Natural killer cell (primary cell): ENCODE measurements around the gene DVL2. TPM values are rescaled to one million over a fixed set of nuclear protein-coding genes. Genes with fewer than 3 reads are reported as not detected.

ENCODE experiments used
- ATAC-seq, 3 donors: fragments of 150-1000 bp in 2 of 3; fragments of 200-7000 bp in 1 of 3; cut with Tn5 transposase; 1 replicate in 1 of 3; 2 replicates in 2 of 3; pipeline ENCODE4 v1.10.0; 2021; ENCODE audit warnings: mild to moderate bottlenecking in 2 of 3, moderate library complexity in 2 of 3
- DNase-seq, 2 donors: peaks; one replicate each; pipeline versions ENCODE4 v3.0.0 to v3.0.0-alpha.2; 2013 to 2021; ENCODE audit warnings: mixed read lengths in 1 of 2
- H3K27ac ChIP-seq: one replicate; pipeline ENCODE4 v1.5.1; 2013; ENCODE audit warnings: mild to moderate bottlenecking, low read length
- H3K27me3 ChIP-seq: one replicate; pipeline ENCODE4 v1.6.1; 2013; ENCODE audit warnings: low read length; ENCODE audit not compliant: control insufficient read depth, insufficient read depth
- H3K36me3 ChIP-seq: one replicate; pipeline ENCODE4 v1.6.1; 2013; ENCODE audit warnings: low read length; ENCODE audit not compliant: control insufficient read depth, insufficient read depth
- H3K4me1 ChIP-seq: one replicate; pipeline ENCODE4 v1.6.1; 2013; ENCODE audit warnings: low read length; ENCODE audit not compliant: control insufficient read depth, insufficient read depth
- H3K4me3 ChIP-seq: one replicate; pipeline ENCODE4 v1.5.1; 2013; ENCODE audit warnings: low read length
- H3K9me3 ChIP-seq: one replicate; pipeline ENCODE4 v1.6.1; 2013; ENCODE audit warnings: low read length; ENCODE audit not compliant: control insufficient read depth, insufficient read depth
- H3K27ac Mint-ChIP-seq, 2 donors: one replicate each; pipeline ENCODE4 v1.8.0; 2022; ENCODE audit warnings: mild to moderate bottlenecking in 2 of 2, mixed read lengths in 2 of 2, moderate library complexity in 1 of 2
- H3K27me3 Mint-ChIP-seq, 2 donors: one replicate each; pipeline ENCODE4 v1.8.0; 2022; ENCODE audit warnings: low read depth in 2 of 2, mixed read lengths in 2 of 2
- H3K36me3 Mint-ChIP-seq: one replicate; pipeline ENCODE4 v1.8.0; 2022; ENCODE audit warnings: mixed read lengths
- H3K4me1 Mint-ChIP-seq, 2 donors: one replicate each; pipeline ENCODE4 v1.8.0; 2022; ENCODE audit warnings: mixed read lengths in 2 of 2
- H3K4me3 Mint-ChIP-seq: one replicate; pipeline ENCODE4 v1.8.0; 2022; ENCODE audit warnings: mild to moderate bottlenecking, moderate library complexity, mixed read lengths
- H3K9me3 Mint-ChIP-seq, 2 donors: one replicate each; pipeline ENCODE4 v1.8.0; 2022; ENCODE audit warnings: mixed read lengths in 2 of 2
- WGBS: methylation state at CpG from one replicate; pipeline ENCODE4 v1.1.7; 2013; ENCODE audit warnings: missing lambda C conversion rate; ENCODE audit not compliant: insufficient coverage; 5-methylcytosine and 5-hydroxymethylcytosine counted together
- intact Hi-C: fragments of 100-400 bp; cut with micrococcal nuclease; formaldehyde crosslinking; loops from one replicate; pipeline ENCODE4 v1.14.2; 2022
- total RNA-seq, 4 donors: library from RNA; stranded (reverse); fragments of 120-200 nt in 1 of 4; gene quantifications; one replicate each; pipeline versions ENCODE4 v1.2.3 to v1.2.4, GENCODE V29; 2013 to 2022
- TF ChIP-seq, protein P1 (sequence below): fragments of 200-600 bp; IDR thresholded peaks from one replicate; pipeline ENCODE4 v1.8.0; 2022; ENCODE audit warnings: antibody characterized with exemption

The DVL2 gene
- total RNA-seq, 3 donors from 2014 or later (not counting 1 experiment from before 2014, with no cell fraction given), result 46.5 to 66.6 (median 61.5) TPM

DNA sequence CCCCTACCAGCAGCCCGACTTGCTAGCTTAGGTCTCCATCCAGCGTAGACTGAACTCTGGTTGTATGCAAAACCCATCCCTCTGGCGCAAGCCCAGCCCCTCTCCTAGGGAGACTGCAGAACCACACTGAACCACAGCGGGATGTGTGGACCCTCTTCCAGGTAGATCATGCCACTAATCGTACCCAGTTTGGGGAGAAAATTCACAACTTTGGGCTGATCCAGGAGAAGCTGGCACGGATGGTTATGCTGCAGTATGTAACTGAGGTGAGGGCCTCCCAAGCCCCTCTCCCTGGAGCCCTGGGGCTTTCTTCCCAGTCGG, 11.4 kb downstream of the DVL2 start:
- Histone ChIP-seq H3K36me3 (peaks cover 53% of the 10 kb centered on the region), H3K27ac (no peak overlapping the region), H3K4me3 (no peak overlapping the region), H3K9me3 (no peaks in the 10 kb centered on the region), H3K27me3 (no peaks in the 10 kb centered on the region), H3K4me1 (peaks cover 28% of the 10 kb centered on the region)
- no peaks in the 10 kb centered on the region for H3K9me3 Mint-ChIP-seq
- no peak overlapping the region for H3K4me3 Mint-ChIP-seq
- no peak for ATAC-seq
- DNase-seq, result no peak
- H3K4me1 Mint-ChIP-seq, result peaks cover 19 to 32% of the 10 kb centered on the region in 2 donors
- H3K27ac Mint-ChIP-seq, result no peak overlapping the region
- no peaks in the 10 kb centered on the region for H3K36me3 Mint-ChIP-seq
- TF ChIP-seq, protein P1, sequence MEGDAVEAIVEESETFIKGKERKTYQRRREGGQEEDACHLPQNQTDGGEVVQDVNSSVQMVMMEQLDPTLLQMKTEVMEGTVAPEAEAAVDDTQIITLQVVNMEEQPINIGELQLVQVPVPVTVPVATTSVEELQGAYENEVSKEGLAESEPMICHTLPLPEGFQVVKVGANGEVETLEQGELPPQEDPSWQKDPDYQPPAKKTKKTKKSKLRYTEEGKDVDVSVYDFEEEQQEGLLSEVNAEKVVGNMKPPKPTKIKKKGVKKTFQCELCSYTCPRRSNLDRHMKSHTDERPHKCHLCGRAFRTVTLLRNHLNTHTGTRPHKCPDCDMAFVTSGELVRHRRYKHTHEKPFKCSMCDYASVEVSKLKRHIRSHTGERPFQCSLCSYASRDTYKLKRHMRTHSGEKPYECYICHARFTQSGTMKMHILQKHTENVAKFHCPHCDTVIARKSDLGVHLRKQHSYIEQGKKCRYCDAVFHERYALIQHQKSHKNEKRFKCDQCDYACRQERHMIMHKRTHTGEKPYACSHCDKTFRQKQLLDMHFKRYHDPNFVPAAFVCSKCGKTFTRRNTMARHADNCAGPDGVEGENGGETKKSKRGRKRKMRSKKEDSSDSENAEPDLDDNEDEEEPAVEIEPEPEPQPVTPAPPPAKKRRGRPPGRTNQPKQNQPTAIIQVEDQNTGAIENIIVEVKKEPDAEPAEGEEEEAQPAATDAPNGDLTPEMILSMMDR, result no peak
- WGBS, result 92% methylated on average over 7 of the region's 7 CpGs
- intact Hi-C loops, result no loop called here
- H3K27me3 Mint-ChIP-seq, result no peaks in the 10 kb centered on the region

DNA sequence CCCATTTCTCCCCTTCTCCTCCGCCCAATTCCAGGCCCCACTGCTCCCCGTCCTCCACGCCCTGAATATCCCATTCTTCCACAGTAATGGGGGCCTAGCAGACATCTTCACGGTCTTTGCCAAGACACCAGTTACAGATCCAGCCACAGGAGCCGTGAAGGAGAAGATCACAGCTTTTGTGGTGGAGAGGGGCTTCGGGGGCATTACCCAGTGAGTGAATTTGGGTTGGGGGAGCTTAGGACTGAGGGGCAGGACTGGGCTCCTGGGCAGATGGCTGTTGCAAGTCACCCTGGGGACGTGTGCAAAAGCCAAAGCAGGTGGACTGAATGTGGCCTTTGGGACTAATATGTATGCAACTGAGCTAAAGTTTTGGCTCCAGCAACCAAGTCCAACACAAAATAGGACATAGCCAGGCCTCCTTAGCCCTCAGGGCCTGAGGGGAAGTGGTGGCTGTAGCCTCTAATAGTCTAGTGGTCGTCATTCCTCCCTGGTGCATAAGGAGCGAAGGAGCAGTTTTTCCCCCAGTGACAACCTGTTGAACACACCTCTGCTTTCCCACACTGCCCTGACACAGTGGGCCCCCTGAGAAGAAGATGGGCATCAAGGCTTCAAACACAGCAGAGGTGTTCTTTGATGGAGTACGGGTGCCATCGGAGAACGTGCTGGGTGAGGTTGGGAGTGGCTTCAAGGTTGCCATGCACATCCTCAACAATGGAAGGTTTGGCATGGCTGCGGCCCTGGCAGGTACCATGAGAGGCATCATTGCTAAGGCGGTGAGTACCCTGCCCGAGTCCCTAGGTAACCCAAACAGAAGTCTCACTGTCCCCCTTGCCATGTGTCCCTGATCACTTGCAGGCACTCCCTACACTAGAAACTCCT, 12.0 kb downstream of the DVL2 start:
- H3K9me3 Mint-ChIP-seq, result no peaks in the 10 kb centered on the region
- peaks cover 19 to 36% of the 10 kb centered on the region in 2 donors for H3K4me1 Mint-ChIP-seq
- peaks cover 47% of the 10 kb centered on the region for H3K36me3 ChIP-seq
- no peaks in the 10 kb centered on the region for H3K9me3 ChIP-seq
- WGBS, result 94% methylated on average over 15 of the region's 15 CpGs
- DNase-seq (no peak), ATAC-seq (no peak)
- no peak overlapping the region for H3K27ac ChIP-seq
- no peaks in the 10 kb centered on the region for H3K27me3 ChIP-seq
- H3K4me3 Mint-ChIP-seq, result peak overlapping the region; percentile 21
- H3K4me3 ChIP-seq, result no peak overlapping the region
- intact Hi-C loops, result no loop called here
- H3K4me1 ChIP-seq, result peaks cover 33% of the 10 kb centered on the region
- H3K36me3 Mint-ChIP-seq, result no peaks in the 10 kb centered on the region
- no peaks in the 10 kb centered on the region for H3K27me3 Mint-ChIP-seq
- TF ChIP-seq, protein P1, result no peak
- peak overlapping the region in 1 of 2 donors; percentile 98 for H3K27ac Mint-ChIP-seq

DNA sequence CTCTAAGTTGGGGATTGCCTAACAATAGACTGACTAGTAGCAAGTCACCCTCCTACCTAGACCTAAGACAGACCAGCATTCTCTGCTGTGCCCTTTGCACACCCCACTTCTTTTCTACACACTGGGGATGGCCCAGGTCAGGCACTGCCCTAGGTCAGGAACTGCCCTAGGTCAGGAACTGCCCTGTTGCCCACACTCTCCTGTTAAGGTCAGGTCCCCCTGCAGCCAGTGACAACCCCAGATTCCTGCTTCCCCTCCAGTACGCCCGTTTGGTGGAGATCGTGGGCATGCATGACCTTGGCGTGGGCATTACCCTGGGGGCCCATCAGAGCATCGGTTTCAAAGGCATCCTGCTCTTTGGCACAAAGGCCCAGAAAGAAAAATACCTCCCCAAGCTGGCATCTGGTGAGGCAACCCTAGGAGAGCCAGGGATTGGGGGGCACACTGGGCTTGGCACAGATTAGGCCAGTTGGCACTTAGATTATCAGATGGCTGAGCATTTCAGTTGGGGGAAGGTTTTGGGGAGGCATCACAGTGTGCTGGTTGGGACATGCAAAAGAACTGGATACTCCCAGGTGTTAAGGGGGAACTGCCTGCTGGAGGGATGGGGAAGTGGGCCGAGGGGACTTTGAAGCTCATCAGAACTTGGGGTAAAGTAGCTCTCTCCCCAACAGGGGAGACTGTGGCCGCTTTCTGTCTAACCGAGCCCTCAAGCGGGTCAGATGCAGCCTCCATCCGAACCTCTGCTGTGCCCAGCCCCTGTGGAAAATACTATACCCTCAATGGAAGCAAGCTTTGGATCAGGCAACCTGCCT, 12.8 kb downstream of the DVL2 start:
- Mint-ChIP-seq H3K9me3 (no peaks in the 10 kb centered on the region), H3K27ac (peak overlapping the region; percentile 94 to 98), H3K4me3 (peak overlapping the region; percentile 98), H3K36me3 (no peaks in the 10 kb centered on the region), H3K4me1 (peaks cover 19 to 40% of the 10 kb centered on the region in 2 donors), H3K27me3 (peaks cover 0 to under 1% of the 10 kb centered on the region in 2 donors)
- Histone ChIP-seq H3K4me1 (peaks cover 33% of the 10 kb centered on the region), H3K27me3 (no peaks in the 10 kb centered on the region), H3K4me3 (no peak overlapping the region), H3K27ac (no peak overlapping the region), H3K36me3 (peaks cover 40% of the 10 kb centered on the region), H3K9me3 (no peaks in the 10 kb centered on the region)
- intact Hi-C loops, result no loop called here
- DNase-seq (no peak), ATAC-seq (no peak)
- 91% methylated on average over 10 of the region's 10 CpGs for WGBS
- TF ChIP-seq, protein P1, result no peak
